Measurements from ENCODE around the gene MEGF6.

DNA sequence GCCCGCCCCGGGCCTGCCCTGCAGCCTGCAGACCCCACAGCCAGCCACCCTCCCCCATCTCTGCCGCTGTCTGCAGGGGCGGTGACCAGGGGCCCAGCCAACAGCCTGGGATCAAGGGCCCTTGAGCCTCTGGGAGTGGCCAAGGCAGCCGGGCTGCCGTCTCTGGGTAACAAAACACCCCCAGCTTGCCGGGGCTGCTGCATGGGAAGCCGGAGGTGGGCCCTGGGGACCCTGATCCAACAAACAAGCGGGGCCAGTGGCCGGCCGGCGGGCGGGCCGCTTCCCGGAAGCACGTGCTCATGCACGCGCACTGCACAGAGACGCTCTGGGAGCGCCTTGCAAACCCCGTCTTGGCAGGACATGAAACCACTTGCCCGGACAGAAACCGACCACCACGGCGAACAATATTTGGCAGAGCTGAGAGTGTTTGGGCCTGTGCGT lies 13.2 kb downstream of the MEGF6 start:
- TF ChIP-seq, protein P1, sequence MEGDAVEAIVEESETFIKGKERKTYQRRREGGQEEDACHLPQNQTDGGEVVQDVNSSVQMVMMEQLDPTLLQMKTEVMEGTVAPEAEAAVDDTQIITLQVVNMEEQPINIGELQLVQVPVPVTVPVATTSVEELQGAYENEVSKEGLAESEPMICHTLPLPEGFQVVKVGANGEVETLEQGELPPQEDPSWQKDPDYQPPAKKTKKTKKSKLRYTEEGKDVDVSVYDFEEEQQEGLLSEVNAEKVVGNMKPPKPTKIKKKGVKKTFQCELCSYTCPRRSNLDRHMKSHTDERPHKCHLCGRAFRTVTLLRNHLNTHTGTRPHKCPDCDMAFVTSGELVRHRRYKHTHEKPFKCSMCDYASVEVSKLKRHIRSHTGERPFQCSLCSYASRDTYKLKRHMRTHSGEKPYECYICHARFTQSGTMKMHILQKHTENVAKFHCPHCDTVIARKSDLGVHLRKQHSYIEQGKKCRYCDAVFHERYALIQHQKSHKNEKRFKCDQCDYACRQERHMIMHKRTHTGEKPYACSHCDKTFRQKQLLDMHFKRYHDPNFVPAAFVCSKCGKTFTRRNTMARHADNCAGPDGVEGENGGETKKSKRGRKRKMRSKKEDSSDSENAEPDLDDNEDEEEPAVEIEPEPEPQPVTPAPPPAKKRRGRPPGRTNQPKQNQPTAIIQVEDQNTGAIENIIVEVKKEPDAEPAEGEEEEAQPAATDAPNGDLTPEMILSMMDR (IDR thresholded peaks at IDR 0.05), result no peak
- no peak for TF ChIP-seq POLR2A (IDR thresholded peaks at IDR 0.05)
